H1 (cell line): Measurements from ENCODE around the gene ZNF451. TPM values are rescaled to one million over a fixed set of nuclear protein-coding genes. Genes with fewer than 3 reads are reported as not detected.

Experiments
- CTCF ChIA-PET: fragments of 300-600 bp; sonication (Branson Sonifier 250); formaldehyde crosslinking; loops from one replicate; lab custom pipeline; 2021; ENCODE audit not compliant: partially characterized antibody; lab: Charles Lee
- POLR2A ChIA-PET: fragments of 300-600 bp; sonication (Branson Sonifier 250); formaldehyde crosslinking; loops from one replicate; lab custom pipeline; 2021; ENCODE audit warnings: inconsistent platforms; ENCODE audit not compliant: partially characterized antibody; lab: Charles Lee
- DNase-seq, 2 experiments: peaks; one replicate each; pipeline versions ENCODE4 v3.0.0 to v3.0.0-alpha.2; 2010 to 2022; ENCODE audit warnings: low spot score in 2 of 2, low read depth in 1 of 2, mixed read lengths in 1 of 2
- FAIRE-seq: peaks from 2 replicates; lab custom pipeline; 2011; peaks lifted over from hg19 to GRCh38; lab: Jason Lieb, UNC
- H2AFZ ChIP-seq: 2 replicates; pipeline ENCODE4 v1.8.1; 2012; ENCODE audit warnings: low read length, inconsistent platforms
- H2AK5ac ChIP-seq: 2 replicates; pipeline ENCODE4 v1.6.1; 2013; ENCODE audit warnings: low read depth, low read length
- H2BK120ac ChIP-seq: replicated peaks from 2 replicates; pipeline ENCODE3; 2013; ENCODE audit warnings: low read depth, low read length, inconsistent platforms
- H2BK12ac ChIP-seq: 2 replicates; pipeline ENCODE4 v1.6.1; 2013; ENCODE audit warnings: low read depth, low read length
- H2BK15ac ChIP-seq: 2 replicates; pipeline ENCODE4 v1.6.1; 2013; ENCODE audit warnings: low read length
- H2BK20ac ChIP-seq: 2 replicates; pipeline ENCODE4 v1.6.1; 2013; ENCODE audit warnings: low read length
- H2BK5ac ChIP-seq: 2 replicates; pipeline ENCODE4 v1.6.1; 2013; ENCODE audit warnings: low read depth, low read length
- H3K14ac ChIP-seq: 2 replicates; pipeline ENCODE4 v1.6.1; 2013; ENCODE audit warnings: inconsistent platforms; ENCODE audit not compliant: insufficient read length
- H3K18ac ChIP-seq: 2 replicates; pipeline ENCODE4 v1.6.1; 2013; ENCODE audit warnings: low read length; ENCODE audit errors: extremely low read depth
- H3K23ac ChIP-seq: 2 replicates; pipeline ENCODE4 v1.6.1; 2013; ENCODE audit warnings: inconsistent platforms; ENCODE audit not compliant: insufficient read length
- H3K23me2 ChIP-seq: 2 replicates; pipeline ENCODE4 v1.6.1; 2013; ENCODE audit warnings: low read depth, low read length
- H3K27ac ChIP-seq: 2 replicates; pipeline ENCODE4 v1.6.1; 2011; ENCODE audit warnings: low read depth, low read length, inconsistent platforms
- H3K27me3 ChIP-seq, 4 experiments: replicated peaks in 1 of 4; 1 replicate in 1 of 4; 2 replicates in 3 of 4; pipeline versions ENCODE4 v1.6.1 to v1.8.1; 2011 to 2013; ENCODE audit warnings: low read length in 3 of 4, mild to moderate bottlenecking in 3 of 4, inconsistent platforms in 2 of 4, mixed read lengths in 2 of 4, moderate library complexity in 1 of 4; ENCODE audit not compliant: control insufficient read depth in 3 of 4, insufficient read depth in 3 of 4; ENCODE audit errors: extremely low read depth in 1 of 4
- H3K36me3 ChIP-seq, 4 experiments: 2 replicates each; pipeline versions ENCODE4 v1.6.1 to v1.8.1; 2011 to 2013; ENCODE audit warnings: mild to moderate bottlenecking in 4 of 4, low read length in 3 of 4, moderate library complexity in 2 of 4, control low read depth in 1 of 4, inconsistent platforms in 1 of 4; ENCODE audit not compliant: insufficient read depth in 4 of 4, control insufficient read depth in 2 of 4
- H3K4ac ChIP-seq: replicated peaks from 2 replicates; pipeline ENCODE3; 2013; ENCODE audit warnings: low read length, low read depth, mixed read lengths, inconsistent platforms; ENCODE audit not compliant: insufficient read length
- H3K4me1 ChIP-seq, 4 experiments: replicated peaks in 1 of 4; 1 replicate in 1 of 4; 2 replicates in 3 of 4; pipeline versions ENCODE4 v1.6.1 to v1.8.1; 2011 to 2013; ENCODE audit warnings: low read length in 3 of 4, inconsistent platforms in 2 of 4, mixed read lengths in 1 of 4; ENCODE audit not compliant: insufficient read depth in 4 of 4, control insufficient read depth in 3 of 4
- H3K4me2 ChIP-seq, 2 experiments: 2 replicates each; pipeline versions ENCODE4 v1.6.1 to v1.8.1; 2011 to 2013; ENCODE audit warnings: low read depth in 2 of 2, low read length in 2 of 2, control low read depth in 1 of 2, inconsistent platforms in 1 of 2, mild to moderate bottlenecking in 1 of 2; ENCODE audit not compliant: insufficient read depth in 1 of 2
- H3K4me3 ChIP-seq, 4 experiments: fragments of 200-600, 300-600 bp in 1 of 4; sonication (generic), shearing (Covaris generic), sonication (Bioruptor Twin) in 1 of 4; 2 replicates each; pipeline versions ENCODE4 v1.5.1 to v1.8.1; 2011 to 2016; ENCODE audit warnings: low read length in 4 of 4, low read depth in 3 of 4, control low read depth in 2 of 4, inconsistent platforms in 2 of 4, mild to moderate bottlenecking in 2 of 4, mixed read lengths in 1 of 4, moderate library complexity in 1 of 4; ENCODE audit not compliant: insufficient read depth in 2 of 4; ENCODE audit errors: extremely low read depth in 1 of 4
- H3K56ac ChIP-seq: replicated peaks from 2 replicates; pipeline ENCODE3; 2013; ENCODE audit warnings: low read depth, mild to moderate bottlenecking, mixed read lengths, low read length, inconsistent platforms; ENCODE audit not compliant: insufficient read length
- H3K79me1 ChIP-seq: 2 replicates; pipeline ENCODE4 v1.6.1; 2013; ENCODE audit warnings: low read depth, low read length, control low read depth
- H3K79me2 ChIP-seq, 2 experiments: 2 replicates each; pipeline versions ENCODE4 v1.6.1 to v1.8.1; 2012 to 2013; ENCODE audit warnings: low read length in 2 of 2, mild to moderate bottlenecking in 2 of 2, inconsistent platforms in 1 of 2; ENCODE audit not compliant: insufficient read depth in 2 of 2, control insufficient read depth in 1 of 2
- H3K9ac ChIP-seq, 4 experiments: replicated peaks in 1 of 4; 1 replicate in 1 of 4; 2 replicates in 3 of 4; pipeline versions ENCODE4 v1.6.1 to v1.8.1; 2011 to 2013; ENCODE audit warnings: low read depth in 3 of 4, low read length in 3 of 4, control low read depth in 2 of 4, mild to moderate bottlenecking in 2 of 4, moderate library complexity in 2 of 4, inconsistent platforms in 1 of 4; ENCODE audit errors: extremely low read depth in 1 of 4
- H3K9me3 ChIP-seq, 2 experiments: 2 replicates each; pipeline versions ENCODE4 v1.6.1 to v1.8.1; 2012 to 2013; ENCODE audit warnings: mild to moderate bottlenecking in 2 of 2, moderate library complexity in 2 of 2, control low read depth in 1 of 2, inconsistent platforms in 1 of 2, low read depth in 1 of 2, low read length in 1 of 2, mixed read lengths in 1 of 2; ENCODE audit not compliant: insufficient read depth in 2 of 2
- H4K20me1 ChIP-seq, 2 experiments: replicated peaks in 1 of 2; 2 replicates each; pipeline versions ENCODE3 to v1.8.1; 2011 to 2013; ENCODE audit warnings: inconsistent platforms in 2 of 2, low read length in 2 of 2, mild to moderate bottlenecking in 1 of 2; ENCODE audit not compliant: insufficient read depth in 2 of 2, control insufficient read depth in 1 of 2
- H4K5ac ChIP-seq: 2 replicates; pipeline ENCODE4 v1.6.1; 2013; ENCODE audit warnings: low read length, low read depth, mixed read lengths, inconsistent platforms; ENCODE audit not compliant: insufficient read length
- H4K8ac ChIP-seq: 2 replicates; pipeline ENCODE4 v1.8.0; 2013; ENCODE audit warnings: mild to moderate bottlenecking, moderate library complexity, low read length, inconsistent platforms; ENCODE audit not compliant: insufficient read depth; ENCODE audit errors: extremely low read depth
- H4K91ac ChIP-seq: replicated peaks from 2 replicates; pipeline ENCODE3; 2013; ENCODE audit warnings: low read length, mixed read lengths, inconsistent platforms; ENCODE audit not compliant: insufficient read length
- BRCA1 ChIP-seq: IDR thresholded peaks from 2 replicates; pipeline ENCODE4 v1.6.1; 2012; ENCODE audit warnings: low read depth, low read length, improper control_type of control experiment
- CTCF ChIP-seq, 3 experiments: IDR thresholded peaks; 1 replicate in 2 of 3; 2 replicates in 1 of 3; pipeline versions ENCODE4 v1.5.1 to v1.6.1; 2011; ENCODE audit warnings: low read length in 3 of 3, mild to moderate bottlenecking in 3 of 3, inconsistent platforms in 2 of 3, low read depth in 1 of 3, moderate library complexity in 1 of 3; ENCODE audit not compliant: insufficient read depth in 1 of 3; ENCODE audit errors: control extremely low read depth in 1 of 3
- EZH2 ChIP-seq: fragments of 200-600 bp; sonication (generic); IDR thresholded peaks from 2 replicates; pipeline ENCODE4 v1.7.1; 2012; ENCODE audit warnings: low read depth, mild to moderate bottlenecking, moderate library complexity, low read length, inconsistent platforms; ENCODE audit not compliant: severe bottlenecking
- HDAC2 ChIP-seq, 2 experiments: fragments of 300-600 bp in 1 of 2; sonication (generic) in 1 of 2; IDR thresholded peaks; 2 replicates each; pipeline ENCODE4 v1.6.1; 2011 to 2012; ENCODE audit warnings: low read depth in 2 of 2, low read length in 2 of 2, mild to moderate bottlenecking in 2 of 2, moderate library complexity in 2 of 2, borderline replicate concordance in 1 of 2, inconsistent platforms in 1 of 2
- NRF1 ChIP-seq: IDR thresholded peaks from 2 replicates; pipeline ENCODE4 v1.6.1; 2011; ENCODE audit warnings: mild to moderate bottlenecking, low read depth, low read length, improper control_type of control experiment
- POU5F1 ChIP-seq: IDR thresholded peaks from 2 replicates; pipeline ENCODE4 v1.6.1; 2011; ENCODE audit warnings: low read depth, mild to moderate bottlenecking, low read length, moderate library complexity
- RFX5 ChIP-seq: IDR thresholded peaks from 2 replicates; pipeline ENCODE4 v1.6.1; 2011; ENCODE audit warnings: low read depth, low read length, improper control_type of control experiment, borderline replicate concordance
- RNF2 ChIP-seq: fragments of 200-900, 300-1000 bp; sonication (generic); IDR thresholded peaks from 2 replicates; pipeline ENCODE4 v1.7.1; 2016; ENCODE audit warnings: borderline replicate concordance, low read depth, mild to moderate bottlenecking, antibody characterized with exemption, low read length; ENCODE audit not compliant: poor library complexity, severe bottlenecking; ENCODE audit errors: missing control alignments
- RXRA ChIP-seq: IDR thresholded peaks from 2 replicates; pipeline ENCODE4 v1.6.1; 2011; ENCODE audit warnings: low read depth, mild to moderate bottlenecking, low read length, moderate library complexity; ENCODE audit not compliant: insufficient read depth
- SP2 ChIP-seq: IDR thresholded peaks from 2 replicates; pipeline ENCODE4 v1.6.1; 2012; ENCODE audit warnings: mild to moderate bottlenecking, low read length, inconsistent platforms
- YY1 ChIP-seq: IDR thresholded peaks from 2 replicates; pipeline ENCODE4 v1.6.1; 2011; ENCODE audit warnings: low read depth, mild to moderate bottlenecking, low read length
- WGBS, 2 experiments: shearing (Covaris generic) in 1 of 2; methylation state at CpG; one replicate each; pipeline versions ENCODE4 v1.1.6 to v1.1.7; 2013 to 2015; ENCODE audit warnings: low lambda C conversion rate in 2 of 2, mixed read lengths in 2 of 2, inconsistent platforms in 1 of 2, low coverage in 1 of 2, missing lambda C conversion rate in 1 of 2; ENCODE audit not compliant: insufficient replicate concordance in 2 of 2, insufficient coverage in 1 of 2, insufficient read length in 1 of 2; ENCODE audit errors: extremely low coverage in 1 of 2, missing lambda C conversion rate in 1 of 2; 5-methylcytosine and 5-hydroxymethylcytosine counted together
- polyA plus RNA-seq, 7 experiments: library from polyadenylated mRNA; depleted of rRNA in 3 of 7; stranded (reverse) in 5 of 7; unstranded in 2 of 7; fragments of >200 nt in 5 of 7; fragments of 200-250 nt in 2 of 7; gene quantifications; 1 replicate in 5 of 7; 2 replicates in 1 of 7; 4 replicates in 1 of 7; pipeline versions ENCODE4 v1.2.1 to v1.2.3, GENCODE V29; 2011 to 2013; ENCODE audit warnings: missing spikeins in 2 of 7, mixed read lengths in 2 of 7
- total RNA-seq: library from RNA; stranded (reverse); fragmentation: NEBNext Ultra II Directional; extraction: Animal tissue kit (Norgen Biotek cat#: 25700); gene quantifications from 2 replicates; pipeline ENCODE4 v1.2.1, GENCODE V29; 2021

Gene ZNF451
- total and polyA plus RNA-seq, 2 of the 8 experiments (the other 6 are each of a cell fraction or from before 2014, with no cell fraction given) = 10.7 to 56.8 TPM

GRCh38 chr6:57135885-57136284, 45.9 kb downstream of the ZNF451 start:
- H3K4me2 ChIP-seq = no peak overlapping the region
- ChIA-PET POLR2A (no interaction called here), CTCF (interaction anchor here (1.2 kb wide), 1 partner anchor 9 kb away, joined by 4 read pairs; no protein-coding TSS in a partner anchor)
- no peaks in the 10 kb centered on the region for H3K23me2 ChIP-seq
- no peak overlapping the region for H3K27ac ChIP-seq
- no peaks in the 10 kb centered on the region for H3K79me1 ChIP-seq
- H3K4me1 ChIP-seq = no peaks in the 10 kb centered on the region
- no peak overlapping the region for H4K8ac ChIP-seq
- H3K27me3 ChIP-seq = no peaks in the 10 kb centered on the region
- H4K20me1 ChIP-seq = no peaks in the 10 kb centered on the region
- H2BK12ac ChIP-seq = no peak overlapping the region
- H3K4ac ChIP-seq = no peak overlapping the region
- no peak overlapping the region for H3K9ac ChIP-seq
- H3K79me2 ChIP-seq = no peaks in the 10 kb centered on the region
- H2AFZ ChIP-seq = no peak overlapping the region
- no peak overlapping the region for H3K56ac ChIP-seq
- H2BK120ac ChIP-seq = no peak overlapping the region
- H2BK5ac ChIP-seq = no peak overlapping the region
- no peak overlapping the region for H2AK5ac ChIP-seq
- peaks cover 0 to 25% (median 0%) of the 10 kb centered on the region in 4 experiments; a peak in 2 of 8 replicates for H3K36me3 ChIP-seq
- no peaks in the 10 kb centered on the region for H3K9me3 ChIP-seq
- DNase-seq (no peak), FAIRE-seq (no peak)
- H3K4me3 ChIP-seq = no peak overlapping the region
- H3K14ac ChIP-seq = no peak overlapping the region
- no peak overlapping the region for H3K23ac ChIP-seq
- no peak overlapping the region for H3K18ac ChIP-seq
- 91% methylated on average over 1 of the region's 1 CpG; no CpG with 5 or more reads in 1 of the 2 experiments for WGBS, 2 experiments
- no peak overlapping the region for H2BK20ac ChIP-seq
- no peak overlapping the region for H2BK15ac ChIP-seq
- H4K91ac ChIP-seq = no peak overlapping the region
- H4K5ac ChIP-seq = no peak overlapping the region
- TF ChIP-seq NRF1 (no peak), CTCF (IDR thresholded peaks at IDR 0.05; ENCODE audit: control extremely low read depth in 1 of 3, insufficient read depth in 1 of 3, low read depth in 1 of 3, low read length in 3 of 3) (no peak), EZH2 (no peak), RXRA (no peak), RFX5 (no peak), RNF2 (no peak), POU5F1 (no peak), SP2 (no peak), HDAC2 (IDR thresholded peaks at IDR 0.05; ENCODE audit: borderline replicate concordance in 1 of 2, low read depth in 2 of 2, low read length in 2 of 2) (no peak), BRCA1 (no peak), YY1 (no peak)
